Neural cell (in vitro differentiated cells): ENCODE results near the gene RGS5. TPM values are rescaled to one million over a fixed set of nuclear protein-coding genes. Genes with fewer than 3 reads are reported as not detected.

Source experiments
- H2AFZ ChIP-seq: fragments of 200-600, 300-800 bp; sonication (generic), shearing (Covaris generic); 2 replicates; pipeline ENCODE4 v1.6.0; 2014; ENCODE audit warnings: low read depth, mild to moderate bottlenecking, antibody characterized with exemption, low read length, moderate library complexity
- H3F3A ChIP-seq: fragments of 200-600 bp; shearing (Covaris generic); 2 replicates; pipeline ENCODE4 v1.6.1; 2016; ENCODE audit warnings: mild to moderate bottlenecking, moderate library complexity, mixed read lengths, antibody characterized with exemption, low read length; ENCODE audit not compliant: insufficient read depth, poor library complexity, severe bottlenecking
- H3K27ac ChIP-seq: fragments of 200-600, 300-800 bp; sonication (generic), shearing (Covaris generic); 2 replicates; pipeline ENCODE4 v1.5.1; 2014; ENCODE audit warnings: mild to moderate bottlenecking, low read length, moderate library complexity
- H3K27me3 ChIP-seq: fragments of 300-800, 200-600 bp; sonication (generic), shearing (Covaris generic); 2 replicates; pipeline ENCODE4 v1.6.0; 2014; ENCODE audit warnings: mild to moderate bottlenecking, low read depth, low read length, moderate library complexity; ENCODE audit not compliant: insufficient read depth
- H3K36me3 ChIP-seq: fragments of 300-800, 200-600 bp; sonication (generic), shearing (Covaris generic); 2 replicates; pipeline ENCODE4 v1.5.1; 2014; ENCODE audit warnings: mild to moderate bottlenecking, antibody characterized with exemption, low read length, moderate library complexity; ENCODE audit not compliant: insufficient read depth
- H3K4me2 ChIP-seq: fragments of 300-800, 200-600 bp; sonication (generic), shearing (Covaris generic); 2 replicates; pipeline ENCODE4 v1.6.0; 2014; ENCODE audit warnings: mild to moderate bottlenecking, low read length
- H3K4me3 ChIP-seq: fragments of 300-800, 200-600 bp; sonication (generic), shearing (Covaris generic); 2 replicates; pipeline ENCODE4 v1.5.1; 2014; ENCODE audit warnings: mild to moderate bottlenecking, low read length, moderate library complexity
- H3K79me2 ChIP-seq: fragments of 200-600 bp; shearing (Covaris generic); replicated peaks from 2 replicates; pipeline ENCODE4 v1.6.0; 2014; ENCODE audit warnings: mild to moderate bottlenecking, low read length, moderate library complexity; ENCODE audit not compliant: insufficient read depth
- H3K9ac ChIP-seq: fragments of 300-800, 200-600 bp; sonication (generic), shearing (Covaris generic); 2 replicates; pipeline ENCODE4 v1.6.1; 2016; ENCODE audit warnings: mild to moderate bottlenecking, low read length, mixed read lengths
- H3K9me2 ChIP-seq: fragments of 200-600 bp; shearing (Covaris generic); 2 replicates; pipeline ENCODE4 v1.6.1; 2016; ENCODE audit warnings: mild to moderate bottlenecking, low read length, mixed read lengths; ENCODE audit not compliant: insufficient read depth
- H3K9me3 ChIP-seq: fragments of 200-600, 300-800 bp; sonication (generic), shearing (Covaris generic); 2 replicates; pipeline ENCODE4 v1.6.1; 2016; ENCODE audit warnings: mild to moderate bottlenecking, mixed run types, low read length, moderate library complexity, mixed read lengths
- H4K20me1 ChIP-seq: fragments of 200-600 bp; shearing (Covaris generic); 2 replicates; pipeline ENCODE4 v1.6.1; 2016; ENCODE audit warnings: mild to moderate bottlenecking, mixed run types; ENCODE audit not compliant: insufficient read depth
- CTCF ChIP-seq: fragments of 450-650 bp; IDR thresholded peaks from 2 replicates; pipeline ENCODE4 v1.5.1; 2014; ENCODE audit warnings: antibody characterized with exemption, mild to moderate bottlenecking, moderate library complexity; ENCODE audit not compliant: poor library complexity, severe bottlenecking
- EP300 ChIP-seq: fragments of 450-650 bp; conservative IDR thresholded peaks from 2 replicates; pipeline ENCODE4 v1.6.1; 2014; ENCODE audit warnings: antibody characterized with exemption, mild to moderate bottlenecking, moderate library complexity; ENCODE audit not compliant: poor library complexity, severe bottlenecking
- EZH2 ChIP-seq: fragments of 200-600, 300-800 bp; shearing (Covaris generic), sonication (generic); IDR thresholded peaks from 2 replicates; pipeline ENCODE4 v1.6.1; 2014; ENCODE audit warnings: antibody characterized with exemption, low read length, borderline replicate concordance, mild to moderate bottlenecking; ENCODE audit not compliant: insufficient read depth, poor library complexity, severe bottlenecking
- MXI1 ChIP-seq: fragments of 450-650 bp; conservative IDR thresholded peaks from 2 replicates; pipeline ENCODE4 v1.6.1; 2014; ENCODE audit warnings: antibody characterized with exemption, mild to moderate bottlenecking; ENCODE audit not compliant: poor library complexity, severe bottlenecking
- POLR2AphosphoS5 ChIP-seq: IDR thresholded peaks from 2 replicates; pipeline ENCODE4 v1.6.1; 2012
- RAD21 ChIP-seq: fragments of 450-650 bp; conservative IDR thresholded peaks from 2 replicates; pipeline ENCODE4 v1.6.1; 2014; ENCODE audit warnings: antibody characterized with exemption, mild to moderate bottlenecking, moderate library complexity
- SMC3 ChIP-seq: fragments of 450-650 bp; conservative IDR thresholded peaks from 2 replicates; pipeline ENCODE4 v1.6.1; 2014; ENCODE audit warnings: antibody characterized with exemption, mild to moderate bottlenecking, moderate library complexity; ENCODE audit not compliant: poor library complexity
- TAF1 ChIP-seq: IDR thresholded peaks from 2 replicates; pipeline ENCODE4 v1.6.1; 2012; ENCODE audit warnings: low read depth
- polyA plus RNA-seq: library from polyadenylated mRNA; depleted of rRNA; stranded (reverse); fragments of >200 nt; gene quantifications from 2 replicates; pipeline ENCODE4 v1.2.3, GENCODE V29; 2014
- TF ChIP-seq, protein P1 (sequence below): IDR thresholded peaks from 2 replicates; pipeline ENCODE4 v1.6.1; 2012; ENCODE audit warnings: borderline replicate concordance

Gene RGS5
- polyA plus RNA-seq, 1 donor from 2014 or later: 6.5 TPM

- Histone ChIP-seq H3F3A (no peaks in the 10 kb centered on the region), H2AFZ (no peak overlapping the region), H3K4me2 (no peak overlapping the region), H4K20me1 (no peaks in the 10 kb centered on the region), H3K9me3 (no peaks in the 10 kb centered on the region), H3K9me2 (no peaks in the 10 kb centered on the region), H3K36me3 (no peaks in the 10 kb centered on the region), H3K27ac (no peak overlapping the region), H3K9ac (no peak overlapping the region), H3K79me2 (no peaks in the 10 kb centered on the region), H3K27me3 (no peaks in the 10 kb centered on the region), H3K4me3 (no peak overlapping the region)
- TF ChIP-seq SMC3 (no peak), EZH2 (no peak), POLR2AphosphoS5 (no peak), MXI1 (no peak), RAD21 (no peak), EP300 (no peak), CTCF (no peak), TAF1 (no peak)
- TF ChIP-seq, protein P1, sequence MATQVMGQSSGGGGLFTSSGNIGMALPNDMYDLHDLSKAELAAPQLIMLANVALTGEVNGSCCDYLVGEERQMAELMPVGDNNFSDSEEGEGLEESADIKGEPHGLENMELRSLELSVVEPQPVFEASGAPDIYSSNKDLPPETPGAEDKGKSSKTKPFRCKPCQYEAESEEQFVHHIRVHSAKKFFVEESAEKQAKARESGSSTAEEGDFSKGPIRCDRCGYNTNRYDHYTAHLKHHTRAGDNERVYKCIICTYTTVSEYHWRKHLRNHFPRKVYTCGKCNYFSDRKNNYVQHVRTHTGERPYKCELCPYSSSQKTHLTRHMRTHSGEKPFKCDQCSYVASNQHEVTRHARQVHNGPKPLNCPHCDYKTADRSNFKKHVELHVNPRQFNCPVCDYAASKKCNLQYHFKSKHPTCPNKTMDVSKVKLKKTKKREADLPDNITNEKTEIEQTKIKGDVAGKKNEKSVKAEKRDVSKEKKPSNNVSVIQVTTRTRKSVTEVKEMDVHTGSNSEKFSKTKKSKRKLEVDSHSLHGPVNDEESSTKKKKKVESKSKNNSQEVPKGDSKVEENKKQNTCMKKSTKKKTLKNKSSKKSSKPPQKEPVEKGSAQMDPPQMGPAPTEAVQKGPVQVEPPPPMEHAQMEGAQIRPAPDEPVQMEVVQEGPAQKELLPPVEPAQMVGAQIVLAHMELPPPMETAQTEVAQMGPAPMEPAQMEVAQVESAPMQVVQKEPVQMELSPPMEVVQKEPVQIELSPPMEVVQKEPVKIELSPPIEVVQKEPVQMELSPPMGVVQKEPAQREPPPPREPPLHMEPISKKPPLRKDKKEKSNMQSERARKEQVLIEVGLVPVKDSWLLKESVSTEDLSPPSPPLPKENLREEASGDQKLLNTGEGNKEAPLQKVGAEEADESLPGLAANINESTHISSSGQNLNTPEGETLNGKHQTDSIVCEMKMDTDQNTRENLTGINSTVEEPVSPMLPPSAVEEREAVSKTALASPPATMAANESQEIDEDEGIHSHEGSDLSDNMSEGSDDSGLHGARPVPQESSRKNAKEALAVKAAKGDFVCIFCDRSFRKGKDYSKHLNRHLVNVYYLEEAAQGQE: no peak
These were observed 15.9 kb downstream of the RGS5 start for GRCh38 chr1:163186862-163187261.

DNA sequence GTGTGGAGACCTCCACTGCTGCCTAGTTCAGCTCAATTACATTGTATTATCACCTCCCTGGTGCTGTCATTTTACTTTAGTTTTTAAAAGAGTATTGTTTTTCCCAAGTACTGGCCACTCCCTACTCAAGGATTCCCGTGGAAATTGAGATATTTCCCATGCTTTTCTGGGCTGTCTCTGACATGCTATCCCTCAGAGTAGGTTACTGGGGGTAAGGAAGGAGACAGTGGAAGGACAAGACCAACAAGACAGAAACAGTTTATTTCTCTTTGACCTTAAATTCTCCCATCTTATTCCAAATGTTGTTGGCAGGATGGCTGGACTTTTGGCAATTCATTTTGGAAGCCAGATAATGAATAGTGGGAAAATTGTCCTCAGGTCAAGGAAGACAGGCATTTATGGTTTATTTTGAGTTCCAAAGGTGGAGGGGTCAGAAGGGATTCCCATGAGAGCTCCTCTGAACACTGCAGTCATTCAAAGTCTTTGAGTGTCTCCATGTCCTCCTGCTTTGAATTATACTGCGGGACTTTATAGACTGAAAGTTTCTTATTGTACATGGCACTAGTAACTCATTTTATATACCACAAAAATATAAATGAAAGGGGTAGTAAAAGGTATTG lies 20.3 kb downstream of the RGS5 start:
- H3K27ac ChIP-seq: no peak overlapping the region
- no peaks in the 10 kb centered on the region for H4K20me1 ChIP-seq
- no peak overlapping the region for H3K9ac ChIP-seq
- TF ChIP-seq EP300: no peak
- no peak for TF ChIP-seq EZH2
- no peak for TF ChIP-seq CTCF
- TF ChIP-seq, protein P1: no peak
- no peak for TF ChIP-seq TAF1
- TF ChIP-seq RAD21: no peak
- TF ChIP-seq POLR2AphosphoS5: no peak
- no peak for TF ChIP-seq MXI1
- no peak for TF ChIP-seq SMC3
- no peaks in the 10 kb centered on the region for H3K9me2 ChIP-seq
- H3K4me3 ChIP-seq: no peak overlapping the region
- H3K36me3 ChIP-seq: no peaks in the 10 kb centered on the region
- H2AFZ ChIP-seq: no peak overlapping the region
- H3K79me2 ChIP-seq: no peaks in the 10 kb centered on the region
- H3K9me3 ChIP-seq: no peaks in the 10 kb centered on the region
- H3K4me2 ChIP-seq: no peak overlapping the region
- H3F3A ChIP-seq: no peaks in the 10 kb centered on the region
- H3K27me3 ChIP-seq: no peaks in the 10 kb centered on the region
